Upper lobe of left lung (tissue), 4 donors: ENCODE data around the gene OTUB1.

Source experiments
- POLR2A ChIP-seq, 4 donors: fragments of 450-650 bp; IDR thresholded peaks; one replicate each; pipeline ENCODE4 v1.5.1; 2016 to 2017; ENCODE audit warnings: antibody characterized with exemption in 4 of 4, mild to moderate bottlenecking in 2 of 4
- TF ChIP-seq, protein P1 (sequence below), 6 experiments: fragments of 450-650 bp in 4 of 6; fragments of 200-600 bp in 2 of 6; sonication (generic) in 2 of 6; IDR thresholded peaks; one replicate each; pipeline ENCODE4 v1.5.1; 2016 to 2019; ENCODE audit warnings: antibody characterized with exemption in 6 of 6

DNA sequence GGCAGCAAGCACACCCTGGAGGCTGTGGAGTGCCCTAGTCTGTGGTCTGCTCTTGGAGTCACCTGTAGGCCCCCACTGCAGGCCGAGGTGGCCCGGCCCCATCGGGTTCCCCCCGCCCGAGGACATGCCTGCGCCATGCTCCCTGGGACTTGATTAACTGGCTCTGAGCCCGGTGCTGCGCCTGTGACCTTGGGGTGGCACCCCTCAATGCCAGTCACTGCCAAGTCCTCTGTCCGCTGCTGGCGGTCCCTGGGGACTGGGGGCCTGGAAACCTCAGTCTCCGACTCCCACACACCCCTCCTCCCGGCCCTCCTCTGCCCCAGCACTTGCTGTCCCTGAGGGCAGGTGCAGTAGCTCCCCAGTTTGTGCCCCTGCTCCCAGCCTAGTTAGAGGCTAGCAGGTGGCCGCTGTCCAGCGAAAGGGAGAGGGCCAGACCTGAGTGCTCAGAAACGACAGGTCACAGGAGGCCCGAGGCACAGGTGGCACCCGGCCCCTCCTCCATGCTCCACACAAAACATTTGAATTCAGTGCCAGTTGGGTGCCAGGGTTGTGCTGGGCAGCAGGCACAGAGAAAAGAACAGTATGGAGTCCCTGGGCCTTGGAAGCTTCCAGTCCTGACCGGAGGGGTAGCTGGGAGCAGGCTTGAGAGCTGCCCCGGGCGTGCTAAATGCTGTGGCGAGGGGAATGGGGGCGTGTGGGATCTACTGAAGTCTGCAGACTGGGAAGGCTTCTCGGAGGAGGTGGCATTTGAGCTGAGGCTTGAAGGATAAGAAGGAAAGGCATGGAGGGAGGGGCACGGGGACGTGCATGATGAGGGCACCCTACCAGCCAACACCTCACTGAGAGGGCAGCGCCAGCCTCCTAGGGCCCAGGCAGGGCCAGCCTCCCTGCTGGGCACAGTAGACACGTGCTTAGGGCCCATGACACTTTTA, 33.1 kb downstream of the OTUB1 start:
- TF ChIP-seq, protein P1, sequence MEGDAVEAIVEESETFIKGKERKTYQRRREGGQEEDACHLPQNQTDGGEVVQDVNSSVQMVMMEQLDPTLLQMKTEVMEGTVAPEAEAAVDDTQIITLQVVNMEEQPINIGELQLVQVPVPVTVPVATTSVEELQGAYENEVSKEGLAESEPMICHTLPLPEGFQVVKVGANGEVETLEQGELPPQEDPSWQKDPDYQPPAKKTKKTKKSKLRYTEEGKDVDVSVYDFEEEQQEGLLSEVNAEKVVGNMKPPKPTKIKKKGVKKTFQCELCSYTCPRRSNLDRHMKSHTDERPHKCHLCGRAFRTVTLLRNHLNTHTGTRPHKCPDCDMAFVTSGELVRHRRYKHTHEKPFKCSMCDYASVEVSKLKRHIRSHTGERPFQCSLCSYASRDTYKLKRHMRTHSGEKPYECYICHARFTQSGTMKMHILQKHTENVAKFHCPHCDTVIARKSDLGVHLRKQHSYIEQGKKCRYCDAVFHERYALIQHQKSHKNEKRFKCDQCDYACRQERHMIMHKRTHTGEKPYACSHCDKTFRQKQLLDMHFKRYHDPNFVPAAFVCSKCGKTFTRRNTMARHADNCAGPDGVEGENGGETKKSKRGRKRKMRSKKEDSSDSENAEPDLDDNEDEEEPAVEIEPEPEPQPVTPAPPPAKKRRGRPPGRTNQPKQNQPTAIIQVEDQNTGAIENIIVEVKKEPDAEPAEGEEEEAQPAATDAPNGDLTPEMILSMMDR (IDR thresholded peaks at IDR 0.05) = no peak
- no peak for TF ChIP-seq POLR2A (IDR thresholded peaks at IDR 0.05)
